Vagina (tissue), 2 donors: Measurements from ENCODE around the gene ADORA2B.

Source experiments
- CTCF ChIP-seq, 3 experiments: fragments of 450-650 bp in 2 of 3; fragments of 200-600 bp in 1 of 3; sonication (generic) in 1 of 3; IDR thresholded peaks; one replicate each; pipeline ENCODE4 v1.5.1; 2017 to 2019; ENCODE audit warnings: antibody characterized with exemption in 3 of 3, mild to moderate bottlenecking in 2 of 3, moderate library complexity in 2 of 3
- POLR2A ChIP-seq, 2 donors: fragments of 450-650 bp; IDR thresholded peaks; one replicate each; pipeline ENCODE4 v1.6.1; 2017; ENCODE audit warnings: antibody characterized with exemption in 2 of 2, mild to moderate bottlenecking in 2 of 2, moderate library complexity in 2 of 2
- POLR2AphosphoS5 ChIP-seq, 2 donors: sonication (generic); formaldehyde crosslinking; IDR thresholded peaks; one replicate each; pipeline ENCODE4 v1.9.0; 2017; ENCODE audit warnings: antibody characterized with exemption in 2 of 2, mild to moderate bottlenecking in 2 of 2, low read depth in 1 of 2; ENCODE audit not compliant: insufficient read depth in 1 of 2

- TF ChIP-seq CTCF (IDR thresholded peaks at IDR 0.05) (no peak), POLR2A (IDR thresholded peaks at IDR 0.05) (no peak), POLR2AphosphoS5 (IDR thresholded peaks at IDR 0.05; ENCODE audit: insufficient read depth in 1 of 2, low read depth in 1 of 2) (no peak)
Measured at GRCh38 chr17:15957608-15958307, 12.8 kb downstream of the ADORA2B start.
